Hepatocyte (in vitro differentiated cells): ENCODE data around the gene SMARCC2.

Experiments used
- EZH2 ChIP-seq: fragments of 200-600 bp; sonication (generic); IDR thresholded peaks from 2 replicates; pipeline ENCODE4 v1.6.1; 2016; ENCODE audit warnings: antibody characterized with exemption, mild to moderate bottlenecking, borderline replicate concordance
- EZH2phosphoT487 ChIP-seq: fragments of 200-600 bp; sonication (generic); IDR thresholded peaks from one replicate; pipeline ENCODE4 v1.6.1; 2018; ENCODE audit warnings: antibody characterized with exemption, mild to moderate bottlenecking, low read depth, moderate library complexity; ENCODE audit not compliant: unreplicated experiment, severe bottlenecking
- TF ChIP-seq, protein P1 (sequence below): fragments of 200-600 bp; sonication (generic); IDR thresholded peaks from 2 replicates; pipeline ENCODE4 v1.5.1; 2016; ENCODE audit warnings: antibody characterized with exemption, mild to moderate bottlenecking; ENCODE audit not compliant: poor library complexity

DNA sequence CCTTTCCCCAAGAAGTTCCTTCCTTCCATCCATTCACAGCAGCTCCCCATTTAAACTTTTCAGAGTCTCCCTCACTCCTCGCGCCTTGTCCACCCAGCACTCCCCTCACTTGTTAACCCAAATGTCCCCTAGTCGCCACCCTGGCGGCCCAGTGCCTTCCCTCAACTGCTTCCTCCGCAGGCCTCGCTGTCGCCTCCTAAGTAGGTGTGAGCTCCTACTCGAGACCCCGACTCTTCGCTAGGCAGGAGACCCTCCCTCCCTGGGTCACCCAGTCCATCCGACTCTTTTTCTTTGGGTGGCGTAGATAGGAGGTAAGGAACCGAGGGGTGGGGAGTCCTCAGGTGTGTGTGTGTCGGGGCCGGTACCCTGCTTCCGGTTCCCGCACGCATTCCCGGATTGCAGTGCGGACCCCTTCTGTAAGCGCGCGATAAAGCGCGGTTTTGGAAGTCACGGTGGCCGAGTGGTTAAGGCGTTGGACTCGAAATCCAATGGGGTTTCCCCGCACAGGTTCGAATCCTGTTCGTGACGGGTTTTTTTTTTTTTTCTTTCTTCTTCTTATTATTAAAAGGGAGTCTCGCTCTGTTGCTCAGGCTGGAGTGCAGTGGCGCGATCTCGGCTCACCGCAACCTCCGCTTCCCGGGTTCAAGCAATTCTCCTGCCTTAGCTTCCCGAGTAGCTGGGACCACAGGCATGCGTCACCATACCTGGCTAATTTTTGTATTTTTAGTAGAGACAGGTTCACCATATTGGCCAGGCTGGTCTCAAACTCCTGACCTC lies 823 bp upstream of the SMARCC2 start:
- TF ChIP-seq, protein P1, sequence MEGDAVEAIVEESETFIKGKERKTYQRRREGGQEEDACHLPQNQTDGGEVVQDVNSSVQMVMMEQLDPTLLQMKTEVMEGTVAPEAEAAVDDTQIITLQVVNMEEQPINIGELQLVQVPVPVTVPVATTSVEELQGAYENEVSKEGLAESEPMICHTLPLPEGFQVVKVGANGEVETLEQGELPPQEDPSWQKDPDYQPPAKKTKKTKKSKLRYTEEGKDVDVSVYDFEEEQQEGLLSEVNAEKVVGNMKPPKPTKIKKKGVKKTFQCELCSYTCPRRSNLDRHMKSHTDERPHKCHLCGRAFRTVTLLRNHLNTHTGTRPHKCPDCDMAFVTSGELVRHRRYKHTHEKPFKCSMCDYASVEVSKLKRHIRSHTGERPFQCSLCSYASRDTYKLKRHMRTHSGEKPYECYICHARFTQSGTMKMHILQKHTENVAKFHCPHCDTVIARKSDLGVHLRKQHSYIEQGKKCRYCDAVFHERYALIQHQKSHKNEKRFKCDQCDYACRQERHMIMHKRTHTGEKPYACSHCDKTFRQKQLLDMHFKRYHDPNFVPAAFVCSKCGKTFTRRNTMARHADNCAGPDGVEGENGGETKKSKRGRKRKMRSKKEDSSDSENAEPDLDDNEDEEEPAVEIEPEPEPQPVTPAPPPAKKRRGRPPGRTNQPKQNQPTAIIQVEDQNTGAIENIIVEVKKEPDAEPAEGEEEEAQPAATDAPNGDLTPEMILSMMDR = no peak
- TF ChIP-seq EZH2 (no peak), EZH2phosphoT487 (no peak)
